ENCODE data around the gene PTCD1.

- TF ChIP-seq POLR2A (IDR thresholded peaks at IDR 0.05): no peak
- no peak for TF ChIP-seq CTCF (IDR thresholded peaks at IDR 0.05)
These were observed 16.4 kb downstream of the PTCD1 start for GRCh38 chr7:99422186-99422585.

Measured in testis (tissue), 2 donors.